IPS-20b (cell line): ENCODE results near the gene FBXL20.

Experiments
- H3K27ac ChIP-seq: one replicate; pipeline ENCODE4 v1.5.1; 2013; ENCODE audit warnings: low read length
- H3K27me3 ChIP-seq: 2 replicates; pipeline ENCODE4 v1.6.1; 2013; ENCODE audit warnings: mild to moderate bottlenecking, low read length, inconsistent platforms; ENCODE audit not compliant: insufficient read depth
- H3K36me3 ChIP-seq: 2 replicates; pipeline ENCODE4 v1.6.1; 2013; ENCODE audit warnings: low read depth, mild to moderate bottlenecking, inconsistent platforms, low read length, moderate library complexity; ENCODE audit not compliant: insufficient read depth
- H3K4me1 ChIP-seq: 2 replicates; pipeline ENCODE4 v1.6.1; 2013; ENCODE audit warnings: mild to moderate bottlenecking, control low read depth, inconsistent platforms, low read length, moderate library complexity; ENCODE audit not compliant: insufficient read depth
- H3K4me3 ChIP-seq: 2 replicates; pipeline ENCODE4 v1.5.1; 2013; ENCODE audit warnings: mild to moderate bottlenecking, low read length, inconsistent platforms
- H3K9ac ChIP-seq: 2 replicates; pipeline ENCODE4 v1.6.1; 2013; ENCODE audit warnings: low read depth, mild to moderate bottlenecking, inconsistent platforms, low read length, moderate library complexity
- H3K9me3 ChIP-seq: 2 replicates; pipeline ENCODE4 v1.6.1; 2013; ENCODE audit warnings: mild to moderate bottlenecking, low read depth, low read length, inconsistent platforms; ENCODE audit not compliant: insufficient read depth

The FBXL20 gene

DNA sequence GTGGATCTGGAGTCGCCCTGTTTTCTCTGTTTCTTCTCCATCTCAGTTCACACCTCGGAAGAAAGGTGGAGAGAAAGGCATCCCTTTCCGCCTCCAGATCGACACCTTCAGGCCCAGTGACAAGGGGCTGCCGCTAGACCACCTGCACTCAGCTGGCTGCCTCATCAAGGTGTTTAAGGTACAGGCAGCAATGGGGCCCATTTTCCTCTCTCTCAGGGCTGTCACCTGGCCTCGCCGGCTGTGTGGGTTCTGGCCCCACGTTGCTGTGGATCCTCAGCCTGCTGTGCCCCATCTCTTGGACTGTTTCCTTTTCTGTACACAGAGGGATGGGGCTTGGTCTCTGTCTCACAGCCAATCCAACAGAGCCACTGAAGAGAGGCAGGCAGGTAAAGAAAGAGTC is 158.3 kb downstream of the FBXL20 start:
- no peak overlapping the region for H3K4me3 ChIP-seq
- no peaks in the 10 kb centered on the region for H3K9me3 ChIP-seq
- H3K36me3 ChIP-seq, result no peaks in the 10 kb centered on the region
- H3K4me1 ChIP-seq, result peaks cover 4% of the 10 kb centered on the region; the same call in 1 of the 2 replicates
- H3K27ac ChIP-seq, result no peak overlapping the region
- no peaks in the 10 kb centered on the region; the same call in 1 of the 2 replicates for H3K27me3 ChIP-seq
- H3K9ac ChIP-seq, result no peak overlapping the region

GRCh38 chr17:39240631-39241030 is 160.8 kb downstream of the FBXL20 start:
- no peaks in the 10 kb centered on the region for H3K36me3 ChIP-seq
- H3K4me3 ChIP-seq, result no peak overlapping the region
- H3K4me1 ChIP-seq, result peaks cover 4% of the 10 kb centered on the region; the same call in 1 of the 2 replicates
- no peaks in the 10 kb centered on the region; the same call in 1 of the 2 replicates for H3K27me3 ChIP-seq
- H3K9ac ChIP-seq, result no peak overlapping the region
- H3K27ac ChIP-seq, result no peak overlapping the region
- H3K9me3 ChIP-seq, result no peaks in the 10 kb centered on the region

GRCh38 chr17:39239640-39240314 is 161.6 kb downstream of the FBXL20 start:
- H3K36me3 ChIP-seq, result no peaks in the 10 kb centered on the region
- H3K9me3 ChIP-seq, result no peaks in the 10 kb centered on the region
- no peaks in the 10 kb centered on the region; the same call in 1 of the 2 replicates for H3K27me3 ChIP-seq
- H3K4me1 ChIP-seq, result peaks cover 4% of the 10 kb centered on the region; the same call in 1 of the 2 replicates
- peak overlapping the region; percentile 52; the same call in 1 of the 2 replicates for H3K4me3 ChIP-seq
- H3K27ac ChIP-seq, result no peak overlapping the region
- no peak overlapping the region; the same call in 1 of the 2 replicates for H3K9ac ChIP-seq

DNA sequence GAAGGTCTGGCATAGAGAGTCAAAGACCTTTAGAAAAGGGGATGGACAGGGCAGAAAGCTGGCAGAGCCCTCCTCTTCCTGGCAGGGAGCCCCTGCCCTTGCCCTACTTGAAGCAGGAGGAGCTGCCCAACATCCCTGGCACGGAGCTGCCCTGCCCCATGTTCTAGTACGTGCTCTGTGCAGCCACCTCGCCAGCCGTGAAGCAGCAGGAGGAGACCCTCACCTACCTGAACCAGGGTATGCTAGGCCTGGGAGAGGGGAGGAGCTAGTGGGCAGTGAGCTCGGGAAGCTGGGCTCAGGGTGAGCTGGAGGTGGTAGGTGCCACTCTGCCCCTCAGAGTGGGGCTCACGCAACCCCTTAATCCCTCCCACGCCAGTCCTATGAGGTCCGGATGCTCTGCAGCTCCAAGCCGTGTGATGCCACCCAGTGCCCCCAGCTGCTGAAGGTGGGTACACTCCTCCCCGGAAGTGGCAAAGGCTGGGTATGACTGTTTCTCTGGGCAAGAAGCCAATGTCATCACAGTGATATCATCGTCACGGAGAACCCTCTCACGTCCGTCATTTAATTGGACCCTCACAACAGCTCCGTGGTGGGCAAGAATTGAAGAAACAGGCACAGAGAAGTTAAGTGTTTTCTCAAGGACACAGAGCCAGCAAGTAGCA is 163.0 kb downstream of the FBXL20 start:
- Histone ChIP-seq H3K9me3 (no peaks in the 10 kb centered on the region), H3K9ac (no peak overlapping the region), H3K4me1 (no peaks in the 10 kb centered on the region), H3K27me3 (no peaks in the 10 kb centered on the region; the same call in 1 of the 2 replicates), H3K4me3 (no peak overlapping the region), H3K36me3 (no peaks in the 10 kb centered on the region), H3K27ac (no peak overlapping the region)

GRCh38 chr17:39237586-39237985 is 163.8 kb downstream of the FBXL20 start:
- no peak overlapping the region for H3K4me3 ChIP-seq
- no peaks in the 10 kb centered on the region for H3K4me1 ChIP-seq
- no peaks in the 10 kb centered on the region for H3K36me3 ChIP-seq
- H3K9ac ChIP-seq, result no peak overlapping the region
- no peaks in the 10 kb centered on the region for H3K9me3 ChIP-seq
- peaks cover 4% of the 10 kb centered on the region; the same call in 1 of the 2 replicates for H3K27me3 ChIP-seq
- H3K27ac ChIP-seq, result no peak overlapping the region

DNA sequence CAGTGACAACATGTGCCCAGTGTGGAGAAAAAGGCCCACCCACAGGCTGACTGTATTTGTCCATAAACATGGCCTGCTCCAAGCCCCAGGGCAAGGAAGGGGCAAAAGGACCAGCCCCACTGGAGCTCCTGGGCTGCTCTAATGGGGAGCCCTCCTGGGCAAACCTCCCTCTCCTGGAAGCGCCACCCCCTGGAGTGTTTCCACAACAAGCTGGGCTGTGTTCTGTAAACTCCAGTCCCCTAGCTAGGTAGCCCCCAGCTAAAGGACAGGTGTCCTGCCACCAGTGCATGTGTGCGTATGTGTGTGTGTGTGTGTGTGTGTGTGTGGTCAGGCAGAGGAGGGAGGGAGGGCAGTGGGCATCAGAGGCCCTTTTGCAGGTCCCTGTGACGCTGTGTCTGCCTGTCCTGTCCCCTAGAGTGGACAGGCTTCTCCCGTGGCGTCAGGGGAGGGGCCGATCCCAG is 164.4 kb downstream of the FBXL20 start:
- H3K4me1 ChIP-seq, result no peaks in the 10 kb centered on the region; the same call in 1 of the 2 replicates
- H3K9me3 ChIP-seq, result no peaks in the 10 kb centered on the region
- H3K9ac ChIP-seq, result no peak overlapping the region
- H3K4me3 ChIP-seq, result no peak overlapping the region
- H3K27ac ChIP-seq, result no peak overlapping the region
- H3K36me3 ChIP-seq, result no peaks in the 10 kb centered on the region
- H3K27me3 ChIP-seq, result peaks cover 9% of the 10 kb centered on the region

DNA sequence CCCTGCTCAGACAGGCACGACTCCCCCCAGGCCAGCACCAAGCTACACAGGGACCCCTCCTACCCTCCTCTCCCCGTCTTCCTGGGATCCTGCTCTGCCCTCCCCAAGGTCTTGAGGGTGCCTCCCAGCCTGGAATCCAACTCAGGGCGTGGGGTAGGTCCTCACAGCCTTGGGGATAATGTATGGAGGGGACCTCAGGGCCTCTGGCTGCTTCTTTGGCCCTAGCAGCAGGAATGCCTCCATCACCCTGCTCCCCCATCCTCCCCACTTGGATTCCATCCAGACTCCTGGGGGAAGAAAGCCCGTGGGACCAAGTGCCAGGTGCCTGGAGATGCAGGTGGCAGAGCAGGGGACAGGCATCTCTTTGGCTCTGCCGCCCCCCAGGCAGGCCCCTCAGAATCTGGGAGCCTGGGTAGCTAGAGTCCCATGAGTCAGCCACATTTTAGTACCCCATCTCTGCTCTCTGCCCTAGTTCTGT is 164.9 kb downstream of the FBXL20 start:
- Histone ChIP-seq H3K27me3 (peaks cover 9% of the 10 kb centered on the region), H3K9me3 (no peaks in the 10 kb centered on the region), H3K9ac (no peak overlapping the region), H3K27ac (no peak overlapping the region), H3K4me1 (peaks cover 5% of the 10 kb centered on the region; the same call in 1 of the 2 replicates), H3K4me3 (no peak overlapping the region), H3K36me3 (no peaks in the 10 kb centered on the region)

DNA sequence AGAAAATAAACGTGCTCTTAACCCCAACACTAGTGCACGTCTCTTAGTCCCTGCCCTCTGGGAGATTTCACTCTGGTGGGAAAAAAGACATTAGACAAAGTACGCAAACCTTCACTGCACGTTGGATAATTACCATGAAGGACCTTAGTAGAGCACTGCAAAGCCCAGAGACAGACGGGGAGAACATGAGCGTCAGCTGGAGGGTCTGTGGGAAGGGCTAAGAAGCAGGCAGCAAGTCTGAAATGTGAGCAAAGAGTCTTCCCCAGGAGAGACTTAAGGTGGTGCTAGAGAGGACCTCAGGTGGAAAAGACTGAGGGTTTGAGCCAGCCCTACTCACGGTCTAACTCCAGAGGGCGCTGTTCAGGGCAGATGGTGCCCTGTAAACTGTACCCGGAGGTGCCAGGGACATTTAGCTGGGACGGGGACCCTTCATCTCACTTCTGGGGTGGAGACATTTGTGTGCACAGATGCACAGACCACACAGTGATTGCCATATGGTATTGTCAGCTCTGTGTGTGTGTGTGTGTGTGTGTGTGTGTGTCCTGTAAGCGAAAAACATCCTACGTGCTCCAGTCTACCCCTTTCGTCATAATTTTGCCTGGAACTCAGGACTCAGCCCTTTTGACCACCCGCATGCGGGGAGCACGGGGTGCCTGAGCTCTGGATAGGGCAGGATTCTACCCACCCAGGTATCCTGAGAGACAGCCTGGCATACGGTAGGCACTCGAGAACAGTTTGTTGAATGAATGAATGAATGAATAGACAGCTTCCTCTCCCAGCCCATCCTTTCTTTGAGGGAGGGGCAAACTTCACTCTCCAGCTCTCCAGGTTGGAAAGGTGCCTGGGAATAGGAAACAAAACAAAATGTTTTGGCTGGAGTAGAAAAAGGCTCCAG is 165.6 kb downstream of the FBXL20 start:
- H3K27me3 ChIP-seq, result peaks cover 9% of the 10 kb centered on the region
- no peak overlapping the region for H3K27ac ChIP-seq
- H3K9me3 ChIP-seq, result no peaks in the 10 kb centered on the region
- H3K4me3 ChIP-seq, result no peak overlapping the region
- peaks cover 8% of the 10 kb centered on the region; the same call in 1 of the 2 replicates for H3K4me1 ChIP-seq
- no peak overlapping the region for H3K9ac ChIP-seq
- H3K36me3 ChIP-seq, result no peaks in the 10 kb centered on the region

DNA sequence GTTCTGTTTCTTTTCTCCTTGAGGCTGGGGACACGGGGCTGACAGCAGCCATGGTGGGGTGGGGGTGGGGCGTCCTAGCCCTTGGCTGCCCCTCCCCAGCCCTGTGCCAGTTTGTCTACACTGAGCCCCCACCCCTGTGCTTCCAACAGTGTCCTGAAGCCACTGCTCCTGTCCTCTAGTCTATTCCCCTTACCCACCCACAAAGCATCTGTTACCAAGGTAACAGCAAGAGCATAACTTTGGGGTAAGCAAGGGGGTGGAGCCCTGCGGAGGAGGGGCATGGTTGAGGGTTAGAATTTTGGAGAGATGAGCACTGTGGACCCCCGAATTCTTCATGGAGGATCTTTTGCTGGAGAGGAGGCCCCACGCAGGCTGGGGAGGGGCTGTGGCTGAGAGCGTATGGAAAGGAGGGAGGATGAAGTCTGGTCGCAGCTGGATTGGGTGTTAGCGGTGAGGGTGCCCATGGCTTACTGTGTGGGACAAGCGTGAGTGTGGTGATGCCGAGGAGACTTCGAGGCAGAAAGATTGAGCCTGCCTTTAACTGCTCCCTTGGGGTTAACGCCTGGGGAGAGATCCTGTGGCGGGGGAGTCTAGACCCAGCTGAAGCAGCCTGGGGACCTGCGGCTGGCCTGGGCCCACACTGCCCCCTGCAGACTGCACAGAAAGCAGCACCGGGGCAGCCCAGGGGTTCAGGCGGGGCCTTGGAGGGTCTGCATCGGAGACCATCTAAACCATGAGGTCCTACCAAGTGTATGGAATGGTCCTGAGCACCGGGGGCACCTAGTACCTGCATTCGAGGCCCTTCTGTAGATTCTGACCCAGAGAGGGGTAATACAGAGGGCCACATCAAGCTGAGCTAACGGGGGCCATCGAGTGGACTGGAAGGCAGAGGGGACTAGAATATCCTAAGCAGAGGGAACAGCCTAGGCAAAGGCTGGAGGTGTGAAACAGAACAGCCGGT is 169.6 kb downstream of the FBXL20 start:
- Histone ChIP-seq H3K4me3 (peak overlapping the region; percentile 59), H3K36me3 (no peaks in the 10 kb centered on the region), H3K4me1 (peaks cover 8% of the 10 kb centered on the region; the same call in 1 of the 2 replicates), H3K9ac (no peak overlapping the region), H3K27ac (no peak overlapping the region), H3K27me3 (peaks cover 9% of the 10 kb centered on the region), H3K9me3 (no peaks in the 10 kb centered on the region)

GRCh38 chr17:39231091-39231561 is 170.3 kb downstream of the FBXL20 start:
- Histone ChIP-seq H3K4me3 (no peak overlapping the region), H3K4me1 (peaks cover 12% of the 10 kb centered on the region; the same call in 1 of the 2 replicates), H3K9ac (no peak overlapping the region)

More at GRCh38 chr17:39231091-39231561, 170.3 kb downstream of the FBXL20 start:
- no peaks in the 10 kb centered on the region for H3K36me3 ChIP-seq
- no peaks in the 10 kb centered on the region for H3K9me3 ChIP-seq
- no peak overlapping the region for H3K27ac ChIP-seq
- H3K27me3 ChIP-seq, result peaks cover 15% of the 10 kb centered on the region
